ENCODE measurements around the gene INF2. TPM values are rescaled to one million over a fixed set of nuclear protein-coding genes. Genes with fewer than 3 reads are reported as not detected.

The INF2 gene
- polyA plus RNA-seq, 1 donor: 64.2 TPM

GRCh38 chr14:104714066-104714465 lies 24.6 kb downstream of the INF2 start:
- H3K4me1 ChIP-seq (ENCODE audit: control insufficient read depth, insufficient read depth, low read length): no peaks in the 10 kb centered on the region
- H3K4me3 ChIP-seq (ENCODE audit: low read length): no peak overlapping the region
- peaks cover 81% of the 10 kb centered on the region for H3K36me3 ChIP-seq (ENCODE audit: control insufficient read depth, insufficient read depth, low read length)
- H3K27me3 ChIP-seq (ENCODE audit: control insufficient read depth, insufficient read depth, low read length): no peaks in the 10 kb centered on the region
- DNase-seq: no peak
- no peak overlapping the region for H3K27ac ChIP-seq (ENCODE audit: low read length)
- no CpG with 5 or more reads among the region's 16 CpGs for WGBS (ENCODE audit: insufficient coverage, low lambda C conversion rate)
- H3K9me3 ChIP-seq (ENCODE audit: control insufficient read depth, low read depth, low read length): peaks cover 2% of the 10 kb centered on the region

GRCh38 chr14:104714681-104715080 lies 25.3 kb downstream of the INF2 start:
- WGBS (ENCODE audit: insufficient coverage, low lambda C conversion rate): no CpG with 5 or more reads among the region's 31 CpGs
- Histone ChIP-seq H3K27ac (ENCODE audit: low read length) (no peak overlapping the region), H3K36me3 (ENCODE audit: control insufficient read depth, insufficient read depth, low read length) (peaks cover 78% of the 10 kb centered on the region), H3K27me3 (ENCODE audit: control insufficient read depth, insufficient read depth, low read length) (no peaks in the 10 kb centered on the region), H3K4me3 (ENCODE audit: low read length) (no peak overlapping the region), H3K4me1 (ENCODE audit: control insufficient read depth, insufficient read depth, low read length) (no peaks in the 10 kb centered on the region), H3K9me3 (ENCODE audit: control insufficient read depth, low read depth, low read length) (peaks cover 2% of the 10 kb centered on the region)
- no peak for DNase-seq

GRCh38 chr14:104715416-104715815 lies 26.0 kb downstream of the INF2 start:
- Histone ChIP-seq H3K4me3 (ENCODE audit: low read length) (no peak overlapping the region), H3K4me1 (ENCODE audit: control insufficient read depth, insufficient read depth, low read length) (no peaks in the 10 kb centered on the region), H3K27me3 (ENCODE audit: control insufficient read depth, insufficient read depth, low read length) (no peaks in the 10 kb centered on the region), H3K9me3 (ENCODE audit: control insufficient read depth, low read depth, low read length) (peaks cover 2% of the 10 kb centered on the region), H3K27ac (ENCODE audit: low read length) (no peak overlapping the region), H3K36me3 (ENCODE audit: control insufficient read depth, insufficient read depth, low read length) (peaks cover 71% of the 10 kb centered on the region)
- DNase-seq: no peak
- WGBS (ENCODE audit: insufficient coverage, low lambda C conversion rate): no CpG with 5 or more reads among the region's 18 CpGs

- Histone ChIP-seq H3K36me3 (ENCODE audit: control insufficient read depth, insufficient read depth, low read length) (peaks cover 66% of the 10 kb centered on the region), H3K9me3 (ENCODE audit: control insufficient read depth, low read depth, low read length) (peaks cover 2% of the 10 kb centered on the region), H3K27me3 (ENCODE audit: control insufficient read depth, insufficient read depth, low read length) (no peaks in the 10 kb centered on the region), H3K4me3 (ENCODE audit: low read length) (no peak overlapping the region), H3K27ac (ENCODE audit: low read length) (no peak overlapping the region), H3K4me1 (ENCODE audit: control insufficient read depth, insufficient read depth, low read length) (no peaks in the 10 kb centered on the region)
- no CpG with 5 or more reads among the region's 12 CpGs for WGBS (ENCODE audit: insufficient coverage, low lambda C conversion rate)
- no peak for DNase-seq
Measured at GRCh38 chr14:104715871-104716270, 26.5 kb downstream of the INF2 start.

GRCh38 chr14:104717137-104717536 lies 27.7 kb downstream of the INF2 start:
- 100% methylated on average over 2 of the region's 22 CpGs for WGBS (ENCODE audit: insufficient coverage, low lambda C conversion rate)
- Histone ChIP-seq H3K27ac (ENCODE audit: low read length) (no peak overlapping the region), H3K36me3 (ENCODE audit: control insufficient read depth, insufficient read depth, low read length) (peaks cover 63% of the 10 kb centered on the region), H3K27me3 (ENCODE audit: control insufficient read depth, insufficient read depth, low read length) (no peaks in the 10 kb centered on the region), H3K9me3 (ENCODE audit: control insufficient read depth, low read depth, low read length) (peaks cover 2% of the 10 kb centered on the region), H3K4me3 (ENCODE audit: low read length) (no peak overlapping the region), H3K4me1 (ENCODE audit: control insufficient read depth, insufficient read depth, low read length) (no peaks in the 10 kb centered on the region)
- no peak for DNase-seq

GRCh38 chr14:104717646-104718045 lies 28.2 kb downstream of the INF2 start:
- DNase-seq: no peak
- no peak overlapping the region for H3K27ac ChIP-seq (ENCODE audit: low read length)
- no CpG with 5 or more reads among the region's 20 CpGs for WGBS (ENCODE audit: insufficient coverage, low lambda C conversion rate)
- no peaks in the 10 kb centered on the region for H3K4me1 ChIP-seq (ENCODE audit: control insufficient read depth, insufficient read depth, low read length)
- no peak overlapping the region for H3K4me3 ChIP-seq (ENCODE audit: low read length)
- peaks cover 61% of the 10 kb centered on the region for H3K36me3 ChIP-seq (ENCODE audit: control insufficient read depth, insufficient read depth, low read length)
- H3K27me3 ChIP-seq (ENCODE audit: control insufficient read depth, insufficient read depth, low read length): no peaks in the 10 kb centered on the region
- H3K9me3 ChIP-seq (ENCODE audit: control insufficient read depth, low read depth, low read length): peaks cover 2% of the 10 kb centered on the region

GRCh38 chr14:104718147-104718546 lies 28.7 kb downstream of the INF2 start:
- no CpG with 5 or more reads among the region's 10 CpGs for WGBS (ENCODE audit: insufficient coverage, low lambda C conversion rate)
- Histone ChIP-seq H3K36me3 (ENCODE audit: control insufficient read depth, insufficient read depth, low read length) (peaks cover 56% of the 10 kb centered on the region), H3K9me3 (ENCODE audit: control insufficient read depth, low read depth, low read length) (peaks cover 2% of the 10 kb centered on the region), H3K27ac (ENCODE audit: low read length) (no peak overlapping the region), H3K4me3 (ENCODE audit: low read length) (no peak overlapping the region), H3K27me3 (ENCODE audit: control insufficient read depth, insufficient read depth, low read length) (no peaks in the 10 kb centered on the region), H3K4me1 (ENCODE audit: control insufficient read depth, insufficient read depth, low read length) (peaks cover 3% of the 10 kb centered on the region)
- no peak for DNase-seq

GRCh38 chr14:104718871-104719270 lies 29.5 kb downstream of the INF2 start:
- Histone ChIP-seq H3K4me1 (ENCODE audit: control insufficient read depth, insufficient read depth, low read length) (peaks cover 6% of the 10 kb centered on the region), H3K27ac (ENCODE audit: low read length) (no peak overlapping the region), H3K36me3 (ENCODE audit: control insufficient read depth, insufficient read depth, low read length) (peaks cover 49% of the 10 kb centered on the region), H3K4me3 (ENCODE audit: low read length) (no peak overlapping the region), H3K9me3 (ENCODE audit: control insufficient read depth, low read depth, low read length) (peaks cover 2% of the 10 kb centered on the region), H3K27me3 (ENCODE audit: control insufficient read depth, insufficient read depth, low read length) (no peaks in the 10 kb centered on the region)
- no peak for DNase-seq
- no CpG with 5 or more reads among the region's 11 CpGs for whole genome bisulfite sequencing (ENCODE audit: insufficient coverage, low lambda C conversion rate)

GRCh38 chr14:104719343-104719742 lies 29.9 kb downstream of the INF2 start:
- peaks cover 6% of the 10 kb centered on the region for H3K4me1 ChIP-seq (ENCODE audit: control insufficient read depth, insufficient read depth, low read length)
- peaks cover 2% of the 10 kb centered on the region for H3K9me3 ChIP-seq (ENCODE audit: control insufficient read depth, low read depth, low read length)
- H3K27me3 ChIP-seq (ENCODE audit: control insufficient read depth, insufficient read depth, low read length): no peaks in the 10 kb centered on the region
- peaks cover 44% of the 10 kb centered on the region for H3K36me3 ChIP-seq (ENCODE audit: control insufficient read depth, insufficient read depth, low read length)
- WGBS (ENCODE audit: insufficient coverage, low lambda C conversion rate): no CpG with 5 or more reads among the region's 15 CpGs
- H3K4me3 ChIP-seq (ENCODE audit: low read length): no peak overlapping the region
- H3K27ac ChIP-seq (ENCODE audit: low read length): no peak overlapping the region
- DNase-seq: no peak

GRCh38 chr14:104721505-104722431 lies 32.4 kb downstream of the INF2 start:
- no peak for DNase-seq
- H3K36me3 ChIP-seq (ENCODE audit: control insufficient read depth, insufficient read depth, low read length): peaks cover 24% of the 10 kb centered on the region
- H3K27me3 ChIP-seq (ENCODE audit: control insufficient read depth, insufficient read depth, low read length): no peaks in the 10 kb centered on the region
- peaks cover 19% of the 10 kb centered on the region for H3K4me1 ChIP-seq (ENCODE audit: control insufficient read depth, insufficient read depth, low read length)
- no peak overlapping the region for H3K4me3 ChIP-seq (ENCODE audit: low read length)
- no peaks in the 10 kb centered on the region for H3K9me3 ChIP-seq (ENCODE audit: control insufficient read depth, low read depth, low read length)
- no peak overlapping the region for H3K27ac ChIP-seq (ENCODE audit: low read length)
- WGBS (ENCODE audit: insufficient coverage, low lambda C conversion rate): no CpG with 5 or more reads among the region's 18 CpGs

Data from large intestine (tissue), 3 donors.